ENCODE measurements around the gene TEAD2. TPM values are rescaled to one million over a fixed set of nuclear protein-coding genes. Genes with fewer than 3 reads are reported as not detected.
A peak's percentile ranks its signal among the peaks of the same experiment; 100 is the strongest.

TEAD2 gene
- 22.9 TPM for total RNA-seq

DNA sequence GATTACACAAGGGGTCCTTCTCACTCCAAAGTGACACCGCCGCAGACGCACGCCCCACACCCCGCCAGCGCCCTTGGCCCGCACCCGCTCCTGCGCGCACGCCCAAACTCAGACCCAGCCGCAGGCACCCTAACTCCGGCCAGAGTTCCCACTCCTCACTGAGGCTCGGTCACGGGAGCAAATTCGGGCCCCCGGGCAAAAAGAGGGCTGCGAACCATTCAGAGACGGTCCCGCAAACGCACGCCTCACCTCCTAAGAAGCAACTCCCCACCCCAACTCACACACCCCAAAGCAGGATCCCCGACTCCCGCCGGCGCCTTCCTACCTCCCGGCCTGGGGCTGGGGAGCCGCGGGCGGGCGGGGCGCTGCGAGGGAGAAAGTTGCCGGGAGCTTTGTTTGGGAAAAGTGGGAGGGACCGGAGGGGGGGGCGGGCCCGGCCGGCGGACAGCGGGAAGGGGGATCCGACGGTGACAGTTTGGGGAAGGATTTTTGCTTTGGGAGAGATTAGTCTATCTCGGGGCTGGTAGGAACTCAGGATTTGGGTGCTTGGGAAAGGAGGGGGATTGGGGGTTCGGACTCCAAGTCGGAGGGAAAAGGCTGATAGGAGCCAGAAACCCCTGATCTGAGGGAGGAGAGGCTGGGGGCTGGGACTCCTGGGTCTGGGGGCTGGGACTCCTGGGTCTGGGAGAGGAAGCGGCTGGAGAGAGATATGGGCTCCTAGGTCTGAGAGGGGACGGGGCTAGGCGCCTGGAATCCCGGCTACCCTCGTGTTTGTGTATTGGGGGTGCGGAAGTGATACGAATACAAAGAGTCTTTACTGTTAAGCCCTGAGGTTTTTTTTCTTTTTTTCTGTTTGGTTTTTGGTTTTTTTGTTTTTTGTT is at the start of gene TEAD2:
Gene TEAD2, minus strand, starts transcription at position 369 of the 881 bp plus-strand sequence. CDS start 2,341 bp downstream, outside the sequence.
- peak; percentile 77 for DNase-seq (ENCODE audit: low spot score)

DNA sequence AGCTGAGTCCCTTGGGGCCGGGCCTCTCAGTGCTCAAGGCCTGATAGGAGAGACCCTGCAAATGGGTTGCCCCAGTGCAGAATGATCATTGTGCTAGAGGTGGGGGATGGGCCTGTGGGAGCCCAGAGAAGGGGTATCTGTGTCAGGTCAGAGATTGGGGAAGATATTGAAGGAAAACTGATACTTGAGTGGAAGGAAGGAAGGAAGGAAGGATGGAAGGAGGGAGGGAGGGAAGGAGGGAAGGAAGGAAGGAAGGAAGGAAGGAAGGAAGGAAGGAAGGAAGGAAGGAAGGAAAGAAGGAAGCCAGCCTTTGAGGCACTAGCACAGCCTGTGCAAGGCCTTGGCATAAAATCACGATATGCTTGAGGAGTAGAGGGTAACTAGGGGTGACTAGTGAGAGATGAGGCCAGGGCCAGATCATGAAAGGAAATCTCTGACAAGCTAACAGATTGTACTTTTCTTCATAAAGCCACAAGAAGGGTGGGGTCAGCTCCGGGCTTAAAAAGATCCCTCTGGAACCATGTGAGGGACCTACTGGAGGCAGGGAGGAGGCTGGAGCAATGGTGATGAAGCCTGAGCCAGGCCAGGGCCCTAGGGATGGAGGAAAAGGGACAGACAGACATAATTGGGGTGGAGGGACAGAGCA is 49.6 kb upstream of the TEAD2 start:
- DNase-seq (ENCODE audit: low spot score): no peak

DNA sequence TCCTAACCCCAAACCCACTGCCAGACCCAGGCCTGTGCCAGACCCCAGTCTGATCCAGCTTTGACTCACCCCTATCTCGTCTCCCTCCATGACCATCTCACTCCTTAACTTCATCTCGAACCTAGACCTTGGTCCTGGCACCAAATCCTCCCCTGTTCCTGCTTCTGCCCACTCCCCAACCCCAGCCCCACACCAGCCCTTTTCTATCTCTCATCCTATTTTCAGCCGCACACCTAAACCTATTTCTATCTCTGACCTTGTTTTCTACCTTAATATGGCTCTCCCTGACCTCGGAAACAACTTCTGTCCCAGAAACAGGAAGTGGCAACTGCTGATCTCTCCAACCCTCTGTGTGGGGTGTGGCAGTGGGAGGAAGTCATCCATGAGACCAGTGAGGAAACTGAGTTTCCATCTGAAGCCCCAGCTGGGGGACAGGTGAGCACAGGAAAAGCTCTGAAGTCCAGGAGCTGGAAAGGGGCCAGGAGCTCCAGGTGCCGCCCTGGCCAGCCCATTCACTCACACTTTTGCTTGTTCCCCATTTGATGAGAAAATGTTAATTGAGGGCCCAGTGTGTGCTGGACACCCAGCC is 47.3 kb upstream of the TEAD2 start:
- DNase-seq (ENCODE audit: low spot score): no peak

DNA sequence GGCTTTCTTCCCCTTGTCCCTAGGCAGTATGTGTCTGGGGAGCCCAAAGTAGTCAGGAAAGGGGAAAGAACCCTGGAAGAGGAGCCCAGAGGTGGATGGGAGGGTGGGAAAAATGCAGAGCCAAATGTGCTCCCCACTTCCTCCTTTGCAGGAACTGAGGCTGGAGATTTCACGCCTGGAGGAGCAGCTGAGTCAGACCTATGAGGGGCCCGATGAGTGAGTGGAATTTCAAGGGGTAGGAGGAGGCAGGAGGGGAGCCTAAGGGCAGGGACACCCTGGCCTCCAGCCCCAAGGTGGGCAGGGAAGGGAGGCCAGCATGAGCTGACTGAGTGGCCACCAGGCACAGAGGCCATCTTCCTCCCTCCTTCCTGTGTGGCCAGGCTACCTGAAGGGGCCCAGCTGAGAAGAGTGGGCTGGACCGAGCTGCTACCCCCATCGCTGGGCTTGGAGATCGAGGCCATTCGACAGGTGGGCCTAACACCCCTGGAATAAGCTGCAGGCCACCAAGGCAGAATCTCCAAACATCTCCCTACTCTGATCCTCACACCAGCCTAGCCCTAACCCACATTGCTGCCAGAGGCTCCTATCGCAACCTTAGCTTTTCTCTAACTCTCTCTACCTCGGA is 46.7 kb upstream of the TEAD2 start:
- no peak for DNase-seq (ENCODE audit: low spot score)

DNA sequence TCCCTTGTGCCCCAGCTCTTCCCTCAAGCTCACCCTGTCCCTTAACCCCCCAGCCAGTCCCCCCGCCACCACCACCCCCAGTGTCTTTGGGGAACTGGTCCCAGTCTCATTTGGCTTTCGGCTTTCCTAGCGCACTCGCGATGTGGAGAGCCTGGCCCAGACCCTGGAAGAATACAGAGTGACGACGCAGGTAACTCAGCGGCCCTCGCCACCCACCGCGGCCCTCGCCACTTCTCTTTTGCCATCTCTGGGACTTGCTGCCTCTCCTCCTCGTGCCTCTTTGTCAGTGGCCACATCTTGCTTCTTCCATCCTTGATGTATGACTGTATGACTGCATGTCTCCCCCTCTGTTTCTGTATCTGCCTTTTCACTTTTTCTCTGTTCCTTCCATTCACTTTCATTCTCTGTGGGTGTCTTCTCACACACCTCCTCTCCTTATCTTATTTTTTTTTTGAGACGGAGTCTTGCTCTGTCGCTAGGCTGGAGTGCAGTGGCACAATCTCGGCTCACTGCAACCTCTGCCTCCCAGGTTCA is 45.3 kb upstream of the TEAD2 start:
- DNase-seq (ENCODE audit: low spot score): no peak

DNA sequence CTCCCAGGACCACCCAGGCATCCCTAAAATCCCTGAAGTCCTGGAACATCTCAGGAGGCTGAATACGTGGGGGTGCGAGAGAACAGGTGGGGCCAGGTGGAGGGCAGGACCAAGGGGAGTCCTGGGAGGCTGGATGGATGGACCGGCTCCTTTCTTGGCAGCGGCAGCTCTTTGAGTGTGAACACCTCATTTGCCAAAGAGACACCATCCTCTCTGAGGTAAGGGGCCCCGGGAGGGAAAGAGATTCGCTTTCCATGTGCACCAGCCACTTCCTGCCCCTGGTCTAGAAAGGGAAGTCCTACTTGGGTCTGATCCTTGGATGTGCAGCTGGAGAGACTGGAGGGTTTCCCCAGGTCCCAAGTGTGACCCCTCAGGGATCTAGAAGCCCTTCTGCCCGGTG is 44.9 kb upstream of the TEAD2 start:
- DNase-seq (ENCODE audit: low spot score): no peak

DNA sequence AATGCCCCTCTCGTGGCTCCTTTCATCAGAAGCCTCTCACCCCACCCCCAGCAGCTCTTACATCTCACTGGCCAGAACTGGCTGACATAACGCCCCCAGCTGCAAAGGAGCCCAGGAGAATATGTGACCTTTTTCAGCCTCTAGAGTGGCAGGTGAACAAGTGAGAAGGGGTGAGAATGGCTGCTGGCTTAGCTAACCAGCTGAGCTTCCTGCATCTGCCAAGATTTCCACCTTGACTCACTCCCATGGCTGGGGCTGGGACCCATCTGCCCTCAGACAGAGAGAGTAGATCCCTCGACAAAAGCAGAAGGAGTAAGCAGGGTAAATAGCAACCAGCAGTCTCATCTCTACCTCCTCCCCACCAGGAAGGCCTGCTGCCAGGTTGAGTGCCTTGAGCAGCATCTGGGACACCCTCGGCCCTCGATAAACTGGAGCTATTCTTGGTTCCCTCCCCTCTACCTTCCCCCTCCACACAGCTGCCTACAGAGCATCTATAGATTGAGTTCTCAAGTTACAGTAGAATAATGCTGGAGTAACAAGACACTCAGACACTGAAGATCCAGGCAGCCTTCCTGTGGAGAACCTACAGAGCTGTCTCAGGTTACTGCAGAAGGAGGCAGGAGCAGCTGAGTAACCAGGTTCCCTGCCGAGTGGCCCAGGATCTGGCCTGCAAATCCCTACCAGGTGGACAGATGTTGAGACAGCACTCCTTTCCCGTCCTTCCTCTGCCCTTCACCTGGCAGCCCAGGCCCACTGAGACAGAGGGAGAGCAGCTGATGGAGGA is 41.4 kb upstream of the TEAD2 start:
- DNase-seq (ENCODE audit: low spot score): no peak

DNA sequence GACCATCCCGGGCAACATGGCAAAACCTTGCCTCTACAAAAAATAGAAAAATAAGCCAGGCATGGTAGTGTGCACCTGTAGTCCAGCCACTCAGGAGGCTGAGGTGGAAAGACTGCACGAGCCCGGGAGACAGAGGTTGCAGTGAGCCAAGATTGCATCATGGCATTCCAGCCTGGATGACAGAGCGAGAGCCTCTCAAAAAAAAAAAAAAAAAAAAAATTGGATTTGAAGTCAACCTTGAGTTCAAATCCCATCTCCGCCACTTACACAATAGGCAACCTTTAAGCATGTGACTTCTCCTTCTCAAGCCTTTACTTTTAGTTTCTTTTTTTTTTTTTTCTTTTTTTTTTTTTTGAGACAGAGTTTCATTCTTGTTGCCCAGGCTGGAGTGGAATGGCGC is 37.8 kb upstream of the TEAD2 start:
- no peak for DNase-seq (ENCODE audit: low spot score)

DNA sequence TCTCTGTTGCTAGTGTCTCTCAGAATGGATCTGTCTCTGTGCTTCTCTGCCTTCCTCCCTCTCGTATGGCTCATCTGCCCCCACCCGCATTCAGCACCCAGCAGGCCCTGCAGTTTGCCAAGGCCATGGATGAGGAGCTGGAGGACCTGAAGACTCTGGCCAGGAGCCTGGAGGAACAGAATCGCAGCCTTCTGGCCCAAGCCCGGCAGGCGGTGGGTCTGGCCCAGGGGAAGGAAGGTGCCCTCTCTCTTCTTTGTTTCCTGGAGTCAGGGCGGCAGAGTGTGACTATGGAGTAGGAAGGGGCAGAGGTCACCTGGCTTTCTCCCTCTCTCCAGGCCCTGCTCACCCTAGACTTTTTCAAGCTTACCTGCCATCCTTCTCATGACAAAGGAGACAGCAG is 36.7 kb upstream of the TEAD2 start:
- DNase-seq (ENCODE audit: low spot score): no peak

DNA sequence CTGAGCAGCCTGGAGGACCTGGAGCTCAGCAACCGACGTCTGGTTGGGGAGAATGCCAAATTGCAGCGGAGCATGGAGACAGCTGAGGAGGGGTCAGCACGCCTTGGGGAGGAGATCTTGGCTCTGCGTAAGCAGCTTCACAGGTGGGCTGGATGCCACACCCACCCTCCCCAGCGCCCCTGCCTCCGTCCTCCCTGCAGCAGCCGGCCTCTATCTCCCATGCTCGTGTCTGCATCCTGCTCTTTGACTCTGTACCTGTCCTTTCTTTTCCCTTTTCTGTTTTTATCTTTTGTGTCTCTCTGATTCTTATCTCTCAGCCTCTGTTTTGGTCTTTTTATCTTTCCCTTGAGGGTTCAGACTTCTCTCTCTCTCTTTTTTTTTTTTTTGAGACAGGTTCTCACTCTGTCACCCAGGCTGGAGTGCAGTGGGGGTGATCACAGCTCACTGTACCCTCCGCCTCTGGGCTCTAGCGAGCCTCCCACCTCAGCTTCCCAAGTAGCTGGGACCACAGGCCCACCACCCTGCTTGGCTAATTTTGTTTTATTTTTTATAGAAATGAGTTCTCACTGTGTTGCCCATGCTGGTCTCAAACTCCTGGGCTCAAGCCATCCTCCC is 35.9 kb upstream of the TEAD2 start:
- DNase-seq (ENCODE audit: low spot score): no peak

DNA sequence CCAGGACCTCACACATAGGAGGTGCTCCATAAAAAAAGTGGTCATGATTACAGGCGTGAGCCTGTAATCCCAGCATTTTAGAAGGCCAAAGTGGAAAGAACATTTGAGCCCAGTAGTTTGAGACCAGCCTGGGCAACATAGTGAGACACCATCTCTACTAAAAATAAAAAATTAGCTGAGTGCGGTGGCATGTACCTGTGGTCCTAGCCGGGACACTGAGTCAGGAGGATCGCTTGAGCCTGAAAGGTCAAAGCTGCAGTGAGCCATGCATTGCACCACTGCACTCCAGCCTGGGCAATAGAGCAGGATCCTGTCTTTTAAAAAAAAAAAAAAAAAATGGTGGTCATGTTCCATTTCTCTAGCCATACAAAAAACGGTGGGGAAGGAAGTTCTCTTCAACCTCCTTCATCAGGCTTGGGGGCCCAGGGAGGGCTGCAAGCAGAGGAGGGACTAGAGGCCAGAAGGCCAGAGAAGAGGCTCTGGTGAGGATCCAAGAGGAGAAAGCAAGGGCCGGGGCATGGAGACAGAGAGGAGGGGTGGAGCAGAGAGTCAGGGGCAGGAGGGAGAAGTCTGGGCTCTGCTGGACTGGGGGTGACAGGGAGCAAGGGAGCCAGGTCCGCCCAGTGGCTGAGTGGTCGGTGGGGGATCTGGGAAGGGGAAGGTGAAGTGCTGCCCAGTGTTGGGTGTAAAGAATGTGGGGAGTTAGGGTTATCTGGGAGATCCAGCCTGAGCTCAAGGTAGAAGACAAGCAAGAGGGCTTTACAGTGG is 34.7 kb upstream of the TEAD2 start:
- DNase-seq (ENCODE audit: low spot score): no peak

DNA sequence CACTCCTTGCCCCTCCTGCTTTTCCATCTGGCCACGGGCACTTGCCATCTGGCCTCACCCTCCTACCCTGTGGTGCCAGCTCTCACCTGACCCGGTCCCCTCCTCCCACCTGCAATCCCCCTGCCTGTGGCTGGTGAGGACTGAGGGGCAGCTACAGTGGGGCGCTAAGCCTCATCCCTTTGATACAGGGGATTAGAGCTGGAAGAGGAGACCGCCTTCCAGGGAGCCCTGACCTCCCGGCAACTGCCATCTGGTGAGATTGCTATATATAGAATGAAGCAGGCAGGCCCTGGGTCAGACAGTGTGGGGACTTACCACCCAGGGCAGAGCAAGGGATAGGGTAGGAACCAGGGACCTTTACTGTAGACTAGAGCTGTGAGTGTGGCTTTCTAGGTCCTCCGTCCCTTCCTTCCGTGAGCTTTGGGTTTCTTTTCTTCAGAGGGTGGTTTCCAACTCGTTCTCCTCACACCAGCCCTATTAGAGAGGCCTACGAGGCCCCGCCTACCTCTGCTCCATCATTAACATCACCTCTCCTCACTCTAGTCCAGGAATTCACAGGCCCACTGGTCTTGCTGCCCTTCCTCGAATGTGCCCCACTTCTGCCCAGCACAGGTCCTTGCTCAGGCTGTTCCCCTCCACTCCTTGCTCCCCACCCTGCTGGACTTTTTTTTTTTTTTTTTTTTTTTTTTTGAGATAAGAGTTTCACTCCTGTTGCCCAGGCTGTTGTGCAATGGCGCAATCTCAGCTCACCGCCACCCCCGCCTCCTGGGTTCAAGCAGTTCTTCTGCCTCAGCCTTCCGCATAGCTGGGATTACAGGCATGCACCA is 33.6 kb upstream of the TEAD2 start:
- DNase-seq (ENCODE audit: low spot score): no peak

DNA sequence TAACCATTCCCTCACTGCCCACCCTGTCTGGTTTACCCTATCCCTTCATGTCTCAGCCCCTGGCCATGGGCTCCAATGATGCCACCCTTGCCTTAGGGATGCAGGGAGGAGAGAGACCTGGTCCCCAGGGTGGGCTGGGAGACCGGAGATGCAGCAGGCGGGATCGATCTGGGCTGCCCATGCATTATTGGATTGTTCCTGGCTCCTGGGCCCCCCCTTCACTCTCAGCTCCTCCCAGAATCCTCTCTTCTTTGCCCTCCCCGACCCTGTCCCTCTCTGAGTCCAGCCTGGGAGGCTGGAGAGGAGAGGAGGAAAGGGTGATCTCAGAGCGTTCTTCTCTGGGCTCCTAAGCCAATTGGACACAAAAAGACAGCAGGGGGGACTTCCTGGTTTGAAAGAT is 31.7 kb upstream of the TEAD2 start:
- DNase-seq (ENCODE audit: low spot score): no peak

DNA sequence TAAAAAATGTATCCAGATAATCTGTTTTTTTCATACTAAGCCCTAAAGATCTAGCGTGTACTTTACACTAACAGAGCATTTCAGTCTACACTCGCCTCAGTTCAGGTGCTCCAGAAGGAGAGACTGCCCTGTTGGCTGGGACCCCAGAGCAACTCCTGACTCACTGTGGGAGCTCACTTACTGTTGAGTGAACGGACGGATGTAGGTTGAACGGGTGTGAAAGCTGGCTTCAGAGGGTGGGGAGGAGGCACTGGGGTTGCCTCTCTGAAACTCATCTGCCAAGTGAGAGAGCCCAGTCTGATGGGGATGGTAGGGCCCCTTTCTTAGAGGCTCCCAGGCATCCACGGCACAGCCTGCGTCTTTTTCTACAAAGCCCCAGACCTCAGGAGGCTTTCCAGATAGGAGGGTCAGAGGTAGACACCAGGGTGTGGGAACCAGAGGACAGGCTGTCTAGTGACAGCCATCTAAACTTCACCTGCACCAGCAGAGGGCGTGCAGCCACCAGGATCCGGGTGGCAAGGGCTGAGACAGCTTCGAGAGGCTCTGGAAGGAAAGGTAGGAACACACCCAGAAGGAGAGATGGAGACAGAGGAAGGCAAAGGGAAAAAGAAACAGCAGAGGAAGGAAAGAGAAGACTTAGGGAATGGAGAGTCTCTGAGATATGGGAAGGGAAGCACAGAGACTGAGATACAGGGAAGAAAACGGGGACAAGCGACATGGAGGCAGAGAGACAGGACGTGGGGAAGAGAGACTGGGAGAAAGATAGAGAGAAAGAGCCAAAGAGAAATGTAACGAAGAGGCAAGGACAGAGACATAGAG is 29.6 kb upstream of the TEAD2 start:
- DNase-seq (ENCODE audit: low spot score): peak; percentile 79

DNA sequence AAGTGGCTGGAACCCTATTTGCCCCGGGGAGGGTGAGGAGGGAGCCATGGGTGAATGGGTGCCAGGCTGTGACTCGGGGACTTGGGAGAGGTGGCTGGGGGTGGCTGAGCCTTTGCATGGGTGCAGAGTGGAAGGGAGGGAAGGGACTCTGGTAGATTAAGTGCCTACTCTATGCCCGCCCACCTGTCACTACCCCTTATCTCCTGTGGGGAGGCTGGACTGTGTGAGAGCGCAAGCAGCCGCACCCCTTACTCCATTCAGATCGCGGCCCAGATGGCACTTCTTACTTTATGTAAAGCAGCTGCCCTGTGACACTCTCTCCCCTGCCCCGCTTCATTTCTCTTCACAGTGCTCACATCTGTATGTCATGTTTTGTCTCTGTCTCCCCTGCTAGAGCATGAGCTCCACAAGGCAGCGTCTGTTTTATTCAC is 28.7 kb upstream of the TEAD2 start:
- DNase-seq (ENCODE audit: low spot score): no peak

DNA sequence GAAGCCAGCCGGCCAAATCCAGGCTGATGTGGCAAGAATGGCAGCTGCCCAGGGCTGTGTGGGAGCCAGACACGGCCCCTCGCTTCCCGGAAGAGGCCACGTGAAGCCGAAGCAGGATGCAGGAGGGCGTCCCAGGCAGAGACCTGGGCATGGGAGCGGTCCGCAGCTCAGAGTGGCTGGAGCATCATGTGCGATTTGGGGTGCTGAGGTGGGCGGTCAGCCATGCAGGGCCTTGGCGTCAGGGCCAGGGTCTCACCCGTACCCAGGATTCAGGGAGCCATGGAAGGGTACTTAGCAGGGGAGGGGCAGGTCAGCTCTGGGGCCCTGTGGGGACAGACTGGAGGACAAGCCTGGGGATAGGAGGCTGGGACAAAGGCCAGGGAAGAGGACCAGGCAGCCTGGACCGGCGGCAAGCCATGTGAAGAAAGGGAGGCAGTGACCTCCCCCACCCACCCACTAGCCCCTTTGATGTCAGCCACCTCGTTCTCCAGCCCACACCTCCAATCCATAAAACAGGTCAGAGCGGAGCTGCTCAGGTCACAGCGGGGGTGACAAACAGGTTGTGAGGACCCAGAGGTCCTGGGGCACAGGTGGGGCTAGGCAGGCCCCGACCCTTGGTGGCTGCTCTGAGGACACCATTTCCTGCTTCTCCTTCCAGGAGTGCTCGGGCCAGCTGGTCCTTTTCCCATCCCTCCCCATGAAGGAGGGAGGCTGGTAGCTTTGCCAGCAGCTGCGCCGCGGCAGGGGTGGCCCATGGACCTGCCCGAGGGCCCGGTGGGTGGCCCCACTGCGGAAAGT is 28.1 kb upstream of the TEAD2 start:
- DNase-seq (ENCODE audit: low spot score): no peak

DNA sequence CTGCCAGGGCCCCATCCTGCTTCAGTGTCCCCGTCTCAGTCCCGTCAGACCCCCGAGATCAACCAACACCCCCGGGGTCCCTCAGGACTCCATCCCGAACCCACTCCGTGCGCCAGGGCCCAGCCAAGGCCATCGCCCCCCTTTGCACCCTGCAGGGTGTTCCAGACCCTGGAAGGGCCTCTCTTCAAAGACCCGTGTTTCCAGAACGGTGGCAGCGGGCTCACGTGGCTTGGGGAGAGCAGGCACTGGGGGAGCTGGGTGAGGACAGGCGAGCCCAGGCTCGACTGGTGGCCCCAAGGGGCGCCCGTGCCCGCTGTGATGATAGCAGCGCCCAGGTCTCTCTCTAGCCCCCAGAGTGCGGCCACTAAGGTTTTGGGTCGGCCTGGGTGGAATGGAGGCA is 27.2 kb upstream of the TEAD2 start:
- DNase-seq (ENCODE audit: low spot score): no peak

Measured in ureter (tissue), 1 donor.